Tibial artery (tissue), 4 donors: ENCODE measurements around the gene DHRS12.

ENCODE experiments used
- DNase-seq, 2 donors: peaks; one replicate each; pipeline ENCODE4 v3.0.0-alpha.2; 2019
- H3K27ac ChIP-seq, 2 donors: fragments of 200-600 bp; sonication (generic) in 1 of 2; 1 replicate in 1 of 2; 2 replicates in 1 of 2; pipeline ENCODE4 v1.5.1; 2018 to 2019; ENCODE audit warnings: mild to moderate bottlenecking in 1 of 2
- H3K27me3 ChIP-seq, 2 donors: fragments of 200-600 bp; sonication (generic) in 1 of 2; one replicate each; pipeline versions ENCODE4 v1.5.1 to v1.6.0; 2016 to 2019
- H3K36me3 ChIP-seq, 3 donors: fragments of 200-600 bp; sonication (generic) in 2 of 3; one replicate each; pipeline ENCODE4 v1.5.1; 2016 to 2019; ENCODE audit warnings: mild to moderate bottlenecking in 2 of 3
- H3K4me1 ChIP-seq, 4 donors: fragments of 200-600 bp; sonication (generic) in 2 of 4; 1 replicate in 3 of 4; 2 replicates in 1 of 4; pipeline ENCODE4 v1.5.1; 2016 to 2019
- H3K4me3 ChIP-seq, 2 donors: fragments of 200-600 bp; sonication (generic) in 1 of 2; 1 replicate in 1 of 2; 2 replicates in 1 of 2; pipeline ENCODE4 v1.5.1; 2018 to 2019; ENCODE audit warnings: mild to moderate bottlenecking in 2 of 2
- H3K9me3 ChIP-seq, 3 donors: fragments of 200-600 bp; sonication (generic) in 1 of 3; one replicate each; pipeline ENCODE4 v1.5.1; 2016 to 2019
- CTCF ChIP-seq, 2 experiments: fragments of 200-600 bp in 1 of 2; fragments of 450-650 bp in 1 of 2; IDR thresholded peaks; one replicate each; pipeline ENCODE4 v1.5.1; 2017 to 2019; ENCODE audit warnings: antibody characterized with exemption in 2 of 2, mild to moderate bottlenecking in 1 of 2, moderate library complexity in 1 of 2
- intact Hi-C: fragments of 100-400 bp; cut with DNase I; formaldehyde crosslinking; loops from one replicate; pipeline ENCODE4 v1.15.0; 2023; ENCODE audit warnings: low total_unique reads

DHRS12 gene

GRCh38 chr13:51763486-51763885, 40.5 kb downstream of the DHRS12 start:
- no peaks in the 10 kb centered on the region for H3K27me3 ChIP-seq

GRCh38 chr13:51761643-51762350, 42.2 kb downstream of the DHRS12 start:
- intact Hi-C loops = no loop called here
- no peak for DNase-seq
- no peak for TF ChIP-seq CTCF (IDR thresholded peaks at IDR 0.05)
- H3K27me3 ChIP-seq = no peaks in the 10 kb centered on the region
- H3K9me3 ChIP-seq = no peaks in the 10 kb centered on the region
- H3K27ac ChIP-seq = no peak overlapping the region
- H3K4me1 ChIP-seq = peaks cover 0 to 24% (median 7%) of the 10 kb centered on the region in 4 donors
- no peak overlapping the region for H3K4me3 ChIP-seq
- peaks cover 10 to 65% (median 17%) of the 10 kb centered on the region in 3 donors for H3K36me3 ChIP-seq

More at GRCh38 chr13:51763486-51763885, 40.5 kb downstream of the DHRS12 start:
- Histone ChIP-seq H3K9me3 (no peaks in the 10 kb centered on the region), H3K4me1 (peaks cover 0 to 27% (median 7%) of the 10 kb centered on the region in 4 donors), H3K4me3 (no peak overlapping the region), H3K36me3 (peaks cover 8 to 53% (median 16%) of the 10 kb centered on the region in 3 donors), H3K27ac (peak overlapping the region; percentile 72 to 79)
- TF ChIP-seq CTCF (IDR thresholded peaks at IDR 0.05) = no peak
- DNase-seq = no peak
- intact Hi-C loops = no loop called here

GRCh38 chr13:51760592-51760991, 43.4 kb downstream of the DHRS12 start:
- no peak for TF ChIP-seq CTCF (IDR thresholded peaks at IDR 0.05)
- Histone ChIP-seq H3K4me3 (no peak overlapping the region), H3K4me1 (peaks cover 0 to 23% (median 7%) of the 10 kb centered on the region in 4 donors), H3K27ac (peak overlapping the region; percentile 10 to 23), H3K9me3 (no peaks in the 10 kb centered on the region), H3K27me3 (no peaks in the 10 kb centered on the region), H3K36me3 (peaks cover 18 to 69% (median 25%) of the 10 kb centered on the region in 3 donors)
- DNase-seq = no peak
- intact Hi-C loops = no loop called here

GRCh38 chr13:51759240-51759639, 44.7 kb downstream of the DHRS12 start:
- H3K36me3 ChIP-seq = peaks cover 18 to 77% (median 25%) of the 10 kb centered on the region in 3 donors

GRCh38 chr13:51758691-51759090, 45.3 kb downstream of the DHRS12 start:
- peaks cover 0 to 4% (median 2%) of the 10 kb centered on the region in 4 donors for H3K4me1 ChIP-seq
- no peaks in the 10 kb centered on the region for H3K27me3 ChIP-seq
- intact Hi-C loops = no loop called here
- no peak overlapping the region for H3K27ac ChIP-seq
- H3K4me3 ChIP-seq = no peak overlapping the region
- no peak for DNase-seq
- no peaks in the 10 kb centered on the region for H3K9me3 ChIP-seq
- H3K36me3 ChIP-seq = peaks cover 18 to 77% (median 25%) of the 10 kb centered on the region in 3 donors
- no peak for TF ChIP-seq CTCF (IDR thresholded peaks at IDR 0.05)

More at GRCh38 chr13:51759240-51759639, 44.7 kb downstream of the DHRS12 start:
- intact Hi-C loops = no loop called here
- H3K27ac ChIP-seq = no peak overlapping the region
- no peak for DNase-seq
- no peaks in the 10 kb centered on the region for H3K9me3 ChIP-seq
- peaks cover 0 to 9% (median 3%) of the 10 kb centered on the region in 4 donors for H3K4me1 ChIP-seq
- no peak for TF ChIP-seq CTCF (IDR thresholded peaks at IDR 0.05)
- H3K27me3 ChIP-seq = no peaks in the 10 kb centered on the region
- no peak overlapping the region for H3K4me3 ChIP-seq
